Natural killer cell (primary cell): ENCODE measurements around the gene TBPL1. TPM values are rescaled to one million over a fixed set of nuclear protein-coding genes. Genes with fewer than 3 reads are reported as not detected.

Source experiments
- ATAC-seq, 3 donors: fragments of 150-1000 bp in 2 of 3; fragments of 200-7000 bp in 1 of 3; cut with Tn5 transposase; 1 replicate in 1 of 3; 2 replicates in 2 of 3; pipeline ENCODE4 v1.10.0; 2021; ENCODE audit warnings: mild to moderate bottlenecking in 2 of 3, moderate library complexity in 2 of 3
- DNase-seq, 2 donors: peaks; one replicate each; pipeline versions ENCODE4 v3.0.0 to v3.0.0-alpha.2; 2013 to 2021; ENCODE audit warnings: mixed read lengths in 1 of 2
- H3K27ac ChIP-seq: one replicate; pipeline ENCODE4 v1.5.1; 2013; ENCODE audit warnings: mild to moderate bottlenecking, low read length
- H3K27me3 ChIP-seq: one replicate; pipeline ENCODE4 v1.6.1; 2013; ENCODE audit warnings: low read length; ENCODE audit not compliant: control insufficient read depth, insufficient read depth
- H3K36me3 ChIP-seq: one replicate; pipeline ENCODE4 v1.6.1; 2013; ENCODE audit warnings: low read length; ENCODE audit not compliant: control insufficient read depth, insufficient read depth
- H3K4me1 ChIP-seq: one replicate; pipeline ENCODE4 v1.6.1; 2013; ENCODE audit warnings: low read length; ENCODE audit not compliant: control insufficient read depth, insufficient read depth
- H3K4me3 ChIP-seq: one replicate; pipeline ENCODE4 v1.5.1; 2013; ENCODE audit warnings: low read length
- H3K9me3 ChIP-seq: one replicate; pipeline ENCODE4 v1.6.1; 2013; ENCODE audit warnings: low read length; ENCODE audit not compliant: control insufficient read depth, insufficient read depth
- H3K27ac Mint-ChIP-seq, 2 donors: one replicate each; pipeline ENCODE4 v1.8.0; 2022; ENCODE audit warnings: mild to moderate bottlenecking in 2 of 2, mixed read lengths in 2 of 2, moderate library complexity in 1 of 2
- H3K27me3 Mint-ChIP-seq, 2 donors: one replicate each; pipeline ENCODE4 v1.8.0; 2022; ENCODE audit warnings: low read depth in 2 of 2, mixed read lengths in 2 of 2
- H3K36me3 Mint-ChIP-seq: one replicate; pipeline ENCODE4 v1.8.0; 2022; ENCODE audit warnings: mixed read lengths
- H3K4me1 Mint-ChIP-seq, 2 donors: one replicate each; pipeline ENCODE4 v1.8.0; 2022; ENCODE audit warnings: mixed read lengths in 2 of 2
- H3K4me3 Mint-ChIP-seq: one replicate; pipeline ENCODE4 v1.8.0; 2022; ENCODE audit warnings: mild to moderate bottlenecking, moderate library complexity, mixed read lengths
- H3K9me3 Mint-ChIP-seq, 2 donors: one replicate each; pipeline ENCODE4 v1.8.0; 2022; ENCODE audit warnings: mixed read lengths in 2 of 2
- CTCF ChIP-seq: fragments of 200-600 bp; IDR thresholded peaks from one replicate; pipeline ENCODE4 v1.8.0; 2022; ENCODE audit warnings: antibody characterized with exemption
- WGBS: methylation state at CpG from one replicate; pipeline ENCODE4 v1.1.7; 2013; ENCODE audit warnings: missing lambda C conversion rate; ENCODE audit not compliant: insufficient coverage; 5-methylcytosine and 5-hydroxymethylcytosine counted together
- intact Hi-C: fragments of 100-400 bp; cut with micrococcal nuclease; formaldehyde crosslinking; loops from one replicate; pipeline ENCODE4 v1.14.2; 2022
- total RNA-seq, 4 donors: library from RNA; stranded (reverse); fragments of 120-200 nt in 1 of 4; gene quantifications; one replicate each; pipeline versions ENCODE4 v1.2.3 to v1.2.4, GENCODE V29; 2013 to 2022

TBPL1 gene
- total RNA-seq, 3 donors from 2014 or later (not counting 1 experiment from before 2014, with no cell fraction given), result 54.8 to 71.0 (median 59.9) TPM

- no peak overlapping the region for H3K27ac Mint-ChIP-seq
- ATAC-seq (no peak), DNase-seq (no peak)
- Histone ChIP-seq H3K4me1 (no peaks in the 10 kb centered on the region), H3K9me3 (no peaks in the 10 kb centered on the region), H3K27ac (no peak overlapping the region), H3K36me3 (no peaks in the 10 kb centered on the region), H3K27me3 (no peaks in the 10 kb centered on the region), H3K4me3 (no peak overlapping the region)
- intact Hi-C loops, result no loop called here
- H3K9me3 Mint-ChIP-seq, result no peaks in the 10 kb centered on the region
- WGBS, result 73% methylated on average over 4 of the region's 4 CpGs
- no peak overlapping the region for H3K4me3 Mint-ChIP-seq
- peaks cover 4 to 24% of the 10 kb centered on the region in 2 donors for H3K27me3 Mint-ChIP-seq
- H3K36me3 Mint-ChIP-seq, result no peaks in the 10 kb centered on the region
- TF ChIP-seq CTCF, result no peak
- H3K4me1 Mint-ChIP-seq, result no peaks in the 10 kb centered on the region
These were observed 67.9 kb downstream of the TBPL1 start for GRCh38 chr6:134020968-134021367.

- Histone ChIP-seq H3K27me3 (no peaks in the 10 kb centered on the region), H3K27ac (no peak overlapping the region), H3K9me3 (no peaks in the 10 kb centered on the region), H3K4me1 (no peaks in the 10 kb centered on the region), H3K36me3 (no peaks in the 10 kb centered on the region), H3K4me3 (no peak overlapping the region)
- Mint-ChIP-seq H3K9me3 (no peaks in the 10 kb centered on the region), H3K4me1 (no peaks in the 10 kb centered on the region), H3K4me3 (no peak overlapping the region), H3K27ac (no peak overlapping the region), H3K36me3 (no peaks in the 10 kb centered on the region), H3K27me3 (peaks cover 4 to 24% of the 10 kb centered on the region in 2 donors)
- TF ChIP-seq CTCF, result no peak
- 23% methylated on average over 4 of the region's 5 CpGs for WGBS
- peak in 1 of 3 donors; percentile 64 for ATAC-seq
- DNase-seq, result no peak
- intact Hi-C loops, result no loop called here
These were observed 68.5 kb downstream of the TBPL1 start for GRCh38 chr6:134021396-134022122.

- no peak for DNase-seq
- Histone ChIP-seq H3K9me3 (no peaks in the 10 kb centered on the region), H3K27ac (no peak overlapping the region), H3K27me3 (no peaks in the 10 kb centered on the region), H3K36me3 (no peaks in the 10 kb centered on the region), H3K4me1 (no peaks in the 10 kb centered on the region), H3K4me3 (no peak overlapping the region)
- Mint-ChIP-seq H3K27ac (no peak overlapping the region), H3K27me3 (peaks cover 4 to 24% of the 10 kb centered on the region in 2 donors), H3K4me3 (no peak overlapping the region), H3K4me1 (no peaks in the 10 kb centered on the region), H3K9me3 (no peaks in the 10 kb centered on the region), H3K36me3 (no peaks in the 10 kb centered on the region)
- no peak for TF ChIP-seq CTCF
- 92% methylated on average over 3 of the region's 3 CpGs for WGBS
- intact Hi-C loops, result no loop called here
- ATAC-seq, result no peak
These were observed 69.6 kb downstream of the TBPL1 start for GRCh38 chr6:134022650-134023049.

GRCh38 chr6:134026597-134026996, 73.6 kb downstream of the TBPL1 start:
- Histone ChIP-seq H3K27ac (no peak overlapping the region), H3K27me3 (no peaks in the 10 kb centered on the region), H3K9me3 (no peaks in the 10 kb centered on the region), H3K4me1 (no peaks in the 10 kb centered on the region), H3K4me3 (no peak overlapping the region), H3K36me3 (no peaks in the 10 kb centered on the region)
- intact Hi-C loops, result no loop called here
- H3K36me3 Mint-ChIP-seq, result no peaks in the 10 kb centered on the region
- H3K27me3 Mint-ChIP-seq, result peaks cover 0 to 4% of the 10 kb centered on the region in 2 donors
- H3K27ac Mint-ChIP-seq, result no peak overlapping the region
- no peaks in the 10 kb centered on the region for H3K9me3 Mint-ChIP-seq
- no peak for DNase-seq
- WGBS, result 92% methylated on average over 3 of the region's 3 CpGs
- H3K4me3 Mint-ChIP-seq, result no peak overlapping the region
- no peak for TF ChIP-seq CTCF
- ATAC-seq, result no peak
- no peaks in the 10 kb centered on the region for H3K4me1 Mint-ChIP-seq
